NCI-H524 treated with DMSO at 0.1 percent for 48 hours (cell line): Measurements from ENCODE around the gene SNHG17.
"Not testable (repeated sequence)": the region's sequence is repeated elsewhere in the genome, so short reads cannot be mapped to it uniquely, and the experiment has no call there.

Experiments used
- DNase-seq: peaks from one replicate; lab custom pipeline; 2025; lab: John Stamatoyannopoulos, UW

Gene SNHG17

DNA sequence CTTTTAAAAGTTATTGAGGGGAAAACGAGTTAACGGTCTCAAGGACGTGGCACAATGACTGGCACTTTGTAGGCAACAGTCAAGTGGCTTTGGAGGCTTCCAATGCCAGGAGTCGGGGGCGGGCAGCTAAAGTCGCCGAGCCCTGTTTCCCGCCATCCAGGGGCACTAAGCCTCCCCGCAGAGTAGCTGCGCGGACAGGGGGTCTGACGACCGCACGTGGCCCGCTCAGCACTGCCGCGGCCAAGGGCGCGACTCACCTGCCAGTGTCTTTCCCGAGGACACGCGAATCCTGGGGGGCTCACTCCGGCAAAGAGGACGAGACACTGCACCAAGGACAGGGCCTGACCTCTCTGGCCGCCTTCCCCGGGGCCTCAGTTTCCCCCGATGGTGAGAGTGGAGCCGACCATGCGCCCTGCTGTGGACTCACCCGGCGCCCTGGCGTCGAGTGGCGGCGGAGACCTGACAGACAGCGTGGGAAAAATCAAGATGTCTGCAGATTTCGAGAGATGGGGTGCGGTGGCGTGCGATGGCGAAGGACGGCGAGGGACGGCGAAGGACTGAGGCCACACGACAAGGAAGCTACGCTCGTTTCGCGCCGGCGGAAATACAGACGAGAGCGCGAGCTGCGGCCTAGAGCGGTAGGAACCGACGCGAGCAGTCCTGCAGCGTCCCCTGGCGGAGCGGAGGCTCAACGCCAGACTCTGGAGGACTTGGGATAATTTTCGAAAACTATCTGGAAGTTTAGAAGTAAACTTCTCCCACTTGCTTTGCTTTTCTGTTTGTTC, at the start of gene SNHG17:
TSS of gene SNHG17 (minus strand) at position 559 of the 785 bp plus-strand sequence.
- DNase-seq, result peak; percentile 51

- no peak for DNase-seq
These were observed 44.5 kb upstream of the SNHG17 start for GRCh38 chr20:38479596-38479995.

DNA sequence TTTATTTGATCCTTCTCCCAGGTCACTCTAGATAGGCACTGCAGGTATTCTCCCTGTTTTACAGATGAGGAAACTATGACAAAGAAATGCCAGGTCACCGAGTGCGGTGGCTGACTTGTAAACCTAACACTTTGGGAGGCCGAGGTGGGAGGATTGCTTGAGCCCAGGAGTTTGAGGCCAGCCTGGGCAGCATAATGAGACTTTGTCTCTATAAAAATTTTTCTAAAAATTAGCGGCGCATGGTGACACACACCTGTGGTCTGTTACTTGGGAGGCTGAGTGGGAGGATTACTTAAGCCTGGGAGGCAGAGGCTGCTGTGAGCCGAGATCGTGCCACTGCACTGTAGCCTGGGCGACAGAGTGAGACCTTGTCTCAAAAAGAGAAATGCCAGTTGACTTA, 42.6 kb upstream of the SNHG17 start:
- no peak for DNase-seq

DNA sequence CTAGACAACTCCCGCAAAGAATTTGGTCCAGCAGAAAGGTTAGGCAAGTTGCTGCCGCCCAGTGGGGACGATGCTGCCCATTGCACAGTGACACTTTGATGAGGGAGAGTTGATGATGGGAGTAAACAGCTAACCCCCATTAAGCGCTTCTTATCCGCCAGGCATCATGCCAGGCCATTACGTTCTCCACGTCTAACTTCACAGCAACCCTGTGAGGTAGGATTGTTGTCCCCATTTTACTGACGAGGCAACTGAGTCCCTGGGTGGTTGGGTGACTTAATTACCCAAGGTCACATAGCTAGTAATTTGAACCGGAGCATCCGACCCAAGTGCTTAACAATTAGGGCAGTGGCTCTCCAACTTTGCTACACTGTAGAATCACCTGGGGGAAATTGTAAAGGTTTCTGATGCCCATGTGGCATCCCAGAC, 38.3 kb upstream of the SNHG17 start:
- no peak for DNase-seq

GRCh38 chr20:38472513-38473366, 37.6 kb upstream of the SNHG17 start, which contains the start of gene RALGAPB:
Gene RALGAPB, plus strand, starts transcription at chr20:38472843. Its CDS starts 15,590 bp downstream, at chr20:38488433.
- DNase-seq, result peak; percentile 97

DNA sequence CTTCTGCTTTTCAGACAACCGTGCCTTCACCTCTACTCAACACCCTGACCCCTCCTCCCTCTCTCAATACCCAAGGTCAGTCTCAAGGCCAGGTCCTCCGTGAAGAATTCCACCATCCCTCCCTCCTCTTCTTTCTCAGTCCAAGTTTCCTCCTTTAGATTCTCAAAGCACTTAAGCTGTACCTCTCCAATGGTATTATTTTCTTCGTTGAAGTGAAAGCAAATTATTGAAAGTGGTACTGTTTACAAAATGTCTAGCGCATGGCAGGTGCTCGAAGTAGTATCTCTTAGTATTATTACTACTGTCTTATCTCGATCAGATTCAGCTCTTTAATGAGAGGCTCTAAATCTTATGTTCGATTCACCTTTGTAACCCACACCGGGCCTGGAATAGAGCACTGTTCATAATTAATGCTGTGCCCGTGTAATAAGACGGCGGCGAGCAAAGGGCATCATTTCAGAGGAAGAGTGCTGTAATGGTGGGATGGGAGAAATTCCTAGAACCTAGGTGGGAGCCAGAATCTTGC, 36.9 kb upstream of the SNHG17 start:
- DNase-seq, result no peak

DNA sequence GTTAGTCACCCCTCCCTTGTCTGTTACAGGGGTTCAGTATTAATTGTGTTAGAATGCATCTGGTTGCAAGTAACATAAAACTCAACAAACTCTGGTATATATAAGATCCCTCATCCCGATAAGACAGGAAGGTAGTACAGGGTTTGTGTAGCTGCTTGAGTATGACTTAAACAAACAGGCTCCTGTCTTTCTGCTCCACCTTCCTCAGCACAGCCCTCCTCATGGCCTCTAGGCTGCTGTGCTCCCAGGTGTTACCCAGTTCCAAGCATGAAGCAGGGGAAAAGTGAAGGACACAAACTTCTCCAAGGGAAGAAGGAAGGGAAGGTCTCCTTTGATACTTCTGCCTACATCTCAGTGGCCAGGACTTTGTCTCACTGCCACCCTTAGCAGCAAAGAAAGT, 36.1 kb upstream of the SNHG17 start:
- DNase-seq, result no peak

DNA sequence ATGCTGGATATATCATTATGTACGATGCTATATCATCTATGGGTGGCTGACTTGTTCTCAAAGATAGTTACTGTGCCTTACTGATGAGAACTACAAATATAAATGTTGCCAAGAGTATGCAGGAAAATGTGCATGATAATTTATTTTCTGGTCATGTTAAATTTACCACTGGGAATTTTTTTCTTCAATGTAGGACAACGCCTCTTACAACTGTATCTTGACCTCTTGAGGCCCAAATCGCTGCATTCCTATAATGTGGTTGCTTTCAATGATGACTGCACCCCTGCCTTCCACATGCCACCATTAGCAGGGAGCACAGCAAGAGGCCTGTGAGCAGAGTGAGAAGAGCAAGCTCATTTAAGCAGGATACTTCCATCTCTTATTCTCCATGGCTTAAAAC, 31.9 kb upstream of the SNHG17 start:
- DNase-seq, result no peak

GRCh38 chr20:38466171-38466570, 31.0 kb upstream of the SNHG17 start:
- DNase-seq, result no peak

DNA sequence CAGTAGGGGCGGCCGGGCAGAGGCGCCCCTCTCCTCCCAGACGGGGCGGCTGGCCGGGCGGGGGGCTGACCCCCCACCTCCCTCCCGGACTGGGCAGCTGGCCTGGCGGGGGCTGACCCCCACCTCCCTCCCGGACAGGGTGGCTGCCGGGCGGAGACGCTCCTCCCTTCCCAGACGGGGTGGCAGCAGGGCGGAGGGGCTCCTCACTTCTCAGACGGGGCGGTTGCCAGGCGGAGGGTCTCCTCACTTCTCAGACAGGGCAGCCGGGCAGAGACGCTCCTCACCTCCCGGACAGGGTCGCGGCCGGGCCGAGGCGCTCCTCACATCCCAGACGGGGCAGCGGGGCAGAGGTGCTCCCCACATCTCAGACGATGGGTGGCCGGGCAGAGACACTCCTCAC, 26.4 kb upstream of the SNHG17 start:
- DNase-seq, result not testable (repeated sequence)

GRCh38 chr20:38461167-38461566, 26.0 kb upstream of the SNHG17 start:
- DNase-seq, result not testable (repeated sequence)

- not testable (repeated sequence) for DNase-seq
These were observed 25.5 kb upstream of the SNHG17 start for GRCh38 chr20:38460631-38461030.

- peak; percentile 30 for DNase-seq
These were observed 25.0 kb upstream of the SNHG17 start for GRCh38 chr20:38460040-38460623.

GRCh38 chr20:38458314-38458713, 23.2 kb upstream of the SNHG17 start:
- DNase-seq, result no peak

DNA sequence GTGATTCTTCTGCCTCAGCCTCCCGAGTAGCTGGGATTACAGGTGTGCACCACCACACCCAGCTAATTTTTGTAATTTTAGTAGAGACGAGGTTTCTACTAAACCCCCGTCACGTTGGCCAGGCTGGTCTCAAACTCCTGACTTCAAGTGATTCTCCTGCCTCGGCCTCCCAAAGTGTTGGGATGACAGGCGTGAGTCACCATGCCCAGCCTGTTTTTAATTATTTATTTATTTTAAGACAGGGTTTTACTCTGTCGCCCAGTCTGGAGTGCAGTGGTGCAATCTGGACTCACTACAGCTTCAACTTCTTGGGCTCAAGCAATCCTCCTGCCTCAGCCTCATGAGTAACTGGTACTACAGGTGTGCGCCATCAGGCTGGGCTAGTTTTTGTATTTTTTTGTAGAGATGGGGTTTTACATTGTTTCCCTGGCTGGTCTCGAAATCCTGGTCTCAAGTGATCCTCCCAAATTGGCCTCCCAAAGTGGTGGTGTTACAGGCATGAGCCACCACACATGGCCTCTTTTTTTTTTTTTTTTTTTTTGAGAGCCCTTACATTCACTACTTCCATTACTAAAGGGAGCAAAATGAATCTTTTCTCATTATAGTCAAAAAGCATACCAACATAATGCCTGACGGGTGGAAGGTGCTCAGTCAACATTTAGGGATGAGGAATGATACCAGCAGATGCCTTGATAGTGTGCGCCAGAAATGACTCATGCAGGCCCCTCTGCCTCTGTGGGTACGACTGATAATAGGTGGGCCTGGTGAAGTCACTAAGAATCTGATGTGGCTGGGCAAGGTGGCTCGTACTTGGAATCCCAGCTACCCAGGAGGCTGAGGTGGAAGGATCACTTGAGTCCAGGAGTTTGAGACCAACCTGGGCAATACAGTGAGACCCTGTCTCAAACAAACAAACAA, 19.7 kb upstream of the SNHG17 start:
- no peak for DNase-seq

DNA sequence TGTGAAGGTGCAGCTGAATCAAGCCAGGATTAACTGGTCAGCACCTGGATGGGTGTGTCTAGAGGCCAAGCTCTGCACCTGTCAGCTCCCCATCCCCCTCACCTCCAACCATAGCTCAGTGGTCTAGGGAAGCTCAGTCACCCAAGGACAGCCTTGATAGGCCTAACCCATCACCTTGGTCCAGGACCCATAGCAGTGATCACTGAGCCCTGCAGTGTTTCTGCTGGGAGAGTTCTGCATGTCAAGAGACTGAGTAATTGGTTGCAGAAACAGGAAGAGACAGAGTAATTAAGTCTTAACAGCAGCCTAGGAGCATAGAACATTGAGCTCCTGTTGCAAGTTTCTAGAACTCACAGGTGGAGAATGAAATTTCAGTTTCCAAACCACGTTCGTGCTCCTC, 18.8 kb upstream of the SNHG17 start:
- DNase-seq, result no peak

DNA sequence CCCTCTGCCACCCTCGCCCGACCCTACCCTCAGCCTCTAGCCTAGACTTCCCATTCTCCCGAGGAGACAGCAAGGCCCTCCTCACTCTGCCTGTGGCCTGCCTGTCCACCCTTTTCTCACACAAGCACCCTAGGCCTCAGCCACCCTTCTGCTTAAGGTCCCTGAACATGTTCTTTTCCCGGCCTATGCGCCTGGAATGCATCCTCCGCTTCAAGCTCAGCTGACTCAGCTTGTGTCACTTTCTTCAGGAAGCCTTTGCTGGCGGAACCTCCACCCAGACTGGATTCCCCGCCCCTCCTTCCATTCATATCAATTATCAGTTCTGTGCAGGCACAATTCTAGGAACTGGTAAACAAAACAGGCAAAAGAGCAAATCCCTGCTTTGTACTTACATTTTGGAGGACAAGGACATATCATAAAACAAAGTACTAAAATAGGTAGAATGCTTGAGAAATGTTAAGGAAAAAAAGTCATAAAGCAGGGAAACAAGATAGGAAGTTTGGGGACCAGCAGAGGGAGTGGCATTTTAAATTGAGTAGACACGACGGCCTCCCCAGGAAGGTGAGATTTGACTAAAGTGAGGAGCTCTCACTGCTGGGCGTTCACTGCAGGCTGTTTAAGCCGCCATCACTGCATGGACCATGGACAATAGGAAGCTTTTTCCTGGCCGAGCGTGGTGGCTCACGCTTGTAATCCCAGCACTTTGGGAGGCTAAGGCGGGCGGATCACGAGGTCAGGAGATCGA, 17.9 kb upstream of the SNHG17 start:
- DNase-seq, result no peak

DNA sequence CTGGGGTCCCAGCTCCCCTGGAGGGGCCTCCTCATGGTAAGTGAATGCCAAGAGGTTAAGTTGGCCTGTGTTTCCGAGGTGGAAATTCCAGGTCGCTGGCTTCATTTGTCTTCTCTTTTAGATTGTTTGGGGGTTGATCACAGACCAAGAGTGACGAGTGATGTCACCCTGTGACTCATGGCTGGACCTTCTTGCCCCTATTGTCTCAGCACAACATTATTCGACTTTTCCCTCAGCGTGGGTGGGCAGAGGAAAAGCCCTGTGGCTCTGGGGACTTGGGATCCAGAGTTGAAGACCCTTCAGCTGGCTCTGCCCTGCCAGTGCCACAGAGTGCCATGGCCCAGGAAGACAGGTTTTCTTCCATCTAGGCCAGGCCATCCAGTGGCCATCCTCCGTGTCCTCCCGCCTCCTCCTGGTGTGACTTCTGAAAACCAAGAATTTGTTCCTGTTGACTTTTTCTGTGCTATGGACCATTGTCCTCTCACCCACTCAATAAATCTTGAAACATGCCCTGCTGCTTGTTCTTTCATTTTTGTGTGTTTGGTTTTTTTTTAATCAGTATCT, 15.4 kb upstream of the SNHG17 start:
- no peak for DNase-seq

DNA sequence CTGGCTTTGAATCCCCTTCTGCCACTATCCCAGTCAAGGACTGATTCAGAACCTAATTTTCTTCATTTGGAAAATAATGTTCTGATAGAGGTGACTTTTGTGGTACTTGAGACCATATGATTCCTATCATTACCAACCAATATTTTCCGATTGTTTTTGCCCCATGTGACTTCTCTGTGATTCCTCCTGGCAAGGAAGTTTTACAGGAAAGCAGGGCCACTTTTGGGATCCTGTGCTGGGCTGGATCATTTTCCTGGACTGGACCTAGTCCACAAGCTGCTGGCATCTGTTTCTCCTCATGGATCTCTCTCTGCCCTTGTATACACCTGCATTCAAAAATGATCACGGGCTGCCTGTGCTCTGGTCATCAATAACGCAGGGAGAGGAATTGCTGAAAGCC, 13.9 kb upstream of the SNHG17 start:
- no peak for DNase-seq
